Spleen (tissue), 11 donors: Measurements from ENCODE around the gene TIMP2. TPM values are rescaled to one million over a fixed set of nuclear protein-coding genes. Genes with fewer than 3 reads are reported as not detected.

Experiments
- DNase-seq: peaks from one replicate; pipeline ENCODE4 v3.0.0-alpha.2; 2020
- H3K27ac ChIP-seq, 8 donors: fragments of 200-600 bp; sonication (generic) in 7 of 8; 1 replicate in 4 of 8; 2 replicates in 4 of 8; pipeline versions ENCODE4 v1.5.0 to v1.8.0; 2016 to 2021; ENCODE audit warnings: inconsistent platforms in 4 of 8, mild to moderate bottlenecking in 4 of 8, moderate library complexity in 1 of 8
- H3K27me3 ChIP-seq, 7 donors: fragments of 200-600 bp; sonication (generic) in 6 of 7; replicated peaks in 1 of 7; 1 replicate in 4 of 7; 2 replicates in 3 of 7; pipeline versions ENCODE4 v1.5.0 to v1.8.0; 2016 to 2021; ENCODE audit warnings: inconsistent platforms in 3 of 7, mild to moderate bottlenecking in 1 of 7
- H3K36me3 ChIP-seq, 6 donors: fragments of 200-600 bp; sonication (generic) in 5 of 6; 1 replicate in 4 of 6; 2 replicates in 2 of 6; pipeline versions ENCODE4 v1.5.0 to v1.8.0; 2016 to 2021; ENCODE audit warnings: inconsistent platforms in 2 of 6
- H3K4me1 ChIP-seq, 6 donors: fragments of 200-600 bp; sonication (generic) in 5 of 6; 1 replicate in 3 of 6; 2 replicates in 3 of 6; pipeline versions ENCODE4 v1.5.0 to v1.8.0; 2016 to 2021; ENCODE audit warnings: inconsistent platforms in 3 of 6
- H3K4me3 ChIP-seq, 8 donors: fragments of 200-600 bp; sonication (generic) in 7 of 8; 1 replicate in 4 of 8; 2 replicates in 4 of 8; pipeline versions ENCODE4 v1.5.0 to v1.8.0; 2016 to 2021; ENCODE audit warnings: inconsistent platforms in 4 of 8, mild to moderate bottlenecking in 4 of 8, moderate library complexity in 2 of 8
- H3K9me3 ChIP-seq, 8 donors: fragments of 200-600 bp; sonication (generic) in 7 of 8; 1 replicate in 4 of 8; 2 replicates in 4 of 8; pipeline versions ENCODE4 v1.5.0 to v1.8.0; 2016 to 2021; ENCODE audit warnings: inconsistent platforms in 4 of 8
- CTCF ChIP-seq, 11 experiments: fragments of 200-600 bp in 7 of 11; fragments of 450-650 bp in 4 of 11; sonication (generic) in 4 of 11; IDR thresholded peaks in 8 of 11; conservative IDR thresholded peaks in 3 of 11; 1 replicate in 7 of 11; 2 replicates in 4 of 11; pipeline versions ENCODE4 v1.4.0 to v1.8.0; 2016 to 2021; ENCODE audit warnings: antibody characterized with exemption in 11 of 11, inconsistent platforms in 4 of 11, mild to moderate bottlenecking in 1 of 11
- POLR2A ChIP-seq, 3 donors: fragments of 450-650 bp; IDR thresholded peaks; one replicate each; pipeline ENCODE4 v1.5.1; 2017; ENCODE audit warnings: antibody characterized with exemption in 3 of 3, mild to moderate bottlenecking in 1 of 3
- POLR2AphosphoS5 ChIP-seq, 3 donors: sonication (generic); formaldehyde crosslinking; IDR thresholded peaks; one replicate each; pipeline ENCODE4 v1.5.1; 2017; ENCODE audit warnings: antibody characterized with exemption in 3 of 3
- WGBS, 5 donors: extraction: QIAGEN DNeasy Blood & Tissue Kit in 3 of 5; methylation state at CpG; one replicate each; pipeline versions ENCODE4 v1.1.5 to v1.1.7; 2013 to 2018; 5-methylcytosine and 5-hydroxymethylcytosine counted together
- intact Hi-C: fragments of 100-400 bp; cut with DNase I; formaldehyde crosslinking; loops from one replicate; pipeline ENCODE4 v1.15.0; 2023; ENCODE audit warnings: low total_unique reads
- polyA plus RNA-seq, 3 donors: library from polyadenylated mRNA; stranded (reverse); fragments of 200-250 nt; gene quantifications; one replicate each; pipeline ENCODE4 v1.2.1, GENCODE V29; 2013
- total RNA-seq, 7 donors: library from RNA; depleted of rRNA in 3 of 7; stranded (reverse); fragments of >200 nt in 3 of 7; fragmentation: NEBNext Ultra II Directional in 4 of 7; extraction: Animal tissue kit (Norgen Biotek cat#: 25700) in 4 of 7; gene quantifications; one replicate each; pipeline versions ENCODE4 v1.1.0 to v1.2.1, GENCODE V29; 2016 to 2021
- donor health status: healthy with polysubstance abuse.
- donor health status: DM: no; HTN: no; CAD: no; lungs with moderate emphysema.
- donor health status: DM: no; HTN: no; CAD: no.
- donor health status: Bipolar disorder and iron deficiency.
- donor health status: healthy.
- donor health status: DM: no; HTN: no; CAD: no.
- donor health status: DM: yes; HTN: yes; CAD: no.

The TIMP2 gene
- total and polyA plus RNA-seq, 10 donors = 16.3 to 333 (median 181) TPM

GRCh38 chr17:78940708-78941107, 15.5 kb upstream of the TIMP2 start:
- DNase-seq = no peak
- Histone ChIP-seq H3K27me3 (no peaks in the 10 kb centered on the region), H3K27ac (no peak overlapping the region), H3K9me3 (no peaks in the 10 kb centered on the region), H3K36me3 (no peaks in the 10 kb centered on the region), H3K4me3 (no peak overlapping the region), H3K4me1 (peaks cover 0 to 8% (median 1%) of the 10 kb centered on the region in 6 donors)
- intact Hi-C loops = no loop called here
- TF ChIP-seq CTCF (IDR thresholded peaks at IDR 0.05 in 8 of 11, conservative IDR thresholded peaks at IDR 0.05 in 3 of 11) (no peak), POLR2A (IDR thresholded peaks at IDR 0.05) (no peak), POLR2AphosphoS5 (IDR thresholded peaks at IDR 0.05) (no peak)
- WGBS, 5 donors = 64 to 83% (median 75%) methylated on average over 6 of the region's 6 CpGs

- WGBS, 5 donors = 82 to 94% (median 87%) methylated on average over 5 of the region's 5 CpGs
- no peak overlapping the region for H3K27ac ChIP-seq
- no peak for DNase-seq
- intact Hi-C loops = no loop called here
- H3K4me1 ChIP-seq = peaks cover 0 to 13% (median 3%) of the 10 kb centered on the region in 6 donors
- no peaks in the 10 kb centered on the region for H3K9me3 ChIP-seq
- no peak for TF ChIP-seq POLR2A (IDR thresholded peaks at IDR 0.05)
- TF ChIP-seq POLR2AphosphoS5 (IDR thresholded peaks at IDR 0.05) = no peak
- TF ChIP-seq CTCF (IDR thresholded peaks at IDR 0.05 in 8 of 11, conservative IDR thresholded peaks at IDR 0.05 in 3 of 11) = no peak
- no peaks in the 10 kb centered on the region for H3K27me3 ChIP-seq
- H3K4me3 ChIP-seq = no peak overlapping the region
- no peaks in the 10 kb centered on the region for H3K36me3 ChIP-seq
Measured at GRCh38 chr17:78940258-78940657, 15.1 kb upstream of the TIMP2 start.

GRCh38 chr17:78939615-78940014, 14.4 kb upstream of the TIMP2 start:
- TF ChIP-seq POLR2AphosphoS5 (IDR thresholded peaks at IDR 0.05) (no peak), POLR2A (IDR thresholded peaks at IDR 0.05) (no peak), CTCF (IDR thresholded peaks at IDR 0.05 in 8 of 11, conservative IDR thresholded peaks at IDR 0.05 in 3 of 11) (no peak)
- Histone ChIP-seq H3K27ac (no peak overlapping the region), H3K36me3 (no peaks in the 10 kb centered on the region), H3K9me3 (no peaks in the 10 kb centered on the region), H3K4me3 (no peak overlapping the region), H3K4me1 (peaks cover 0 to 19% (median 6%) of the 10 kb centered on the region in 6 donors), H3K27me3 (no peaks in the 10 kb centered on the region)
- intact Hi-C loops = no loop called here
- WGBS, 5 donors = 74 to 89% (median 80%) methylated on average over 6 of the region's 6 CpGs
- DNase-seq = no peak

- H3K27ac ChIP-seq = no peak overlapping the region
- no peaks in the 10 kb centered on the region for H3K36me3 ChIP-seq
- H3K9me3 ChIP-seq = no peaks in the 10 kb centered on the region
- no peak for DNase-seq
- peaks cover 6 to 40% (median 24%) of the 10 kb centered on the region in 6 donors for H3K4me1 ChIP-seq
- TF ChIP-seq CTCF (IDR thresholded peaks at IDR 0.05 in 8 of 11, conservative IDR thresholded peaks at IDR 0.05 in 3 of 11) (no peak), POLR2AphosphoS5 (IDR thresholded peaks at IDR 0.05) (no peak), POLR2A (IDR thresholded peaks at IDR 0.05) (no peak)
- H3K4me3 ChIP-seq = no peak overlapping the region
- no peaks in the 10 kb centered on the region for H3K27me3 ChIP-seq
- intact Hi-C loops = no loop called here
- 83 to 96% (median 88%) methylated on average over 10 to 11 of the region's 11 CpGs for WGBS, 5 donors
Measured at GRCh38 chr17:78937561-78937960, 12.4 kb upstream of the TIMP2 start.
